ENCODE data around the gene STAT4.

STAT4 gene

DNA sequence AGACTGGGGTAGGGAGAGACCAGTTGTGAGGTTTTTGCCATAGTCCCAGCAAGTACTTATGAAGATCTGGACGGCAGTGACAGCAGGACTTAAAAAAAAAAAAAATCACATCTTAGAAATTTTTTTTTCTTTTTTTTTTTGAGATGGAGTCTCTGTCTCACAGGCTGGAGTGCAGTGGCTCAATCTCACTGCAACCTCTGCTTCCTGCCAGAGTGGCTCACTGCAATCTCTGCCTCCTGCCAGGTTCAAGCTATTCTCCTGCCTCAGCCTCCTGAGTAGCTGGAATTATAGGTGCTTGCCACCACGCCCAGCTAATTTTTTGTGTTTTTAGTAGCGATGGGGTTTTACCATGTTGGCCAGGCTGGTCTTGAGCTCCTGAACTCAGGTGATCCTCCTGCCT lies 22.4 kb upstream of the STAT4 start:
- DNase-seq: no peak

GRCh38 chr2:191171708-191172355 lies 21.0 kb upstream of the STAT4 start:
- DNase-seq: no peak

DNA sequence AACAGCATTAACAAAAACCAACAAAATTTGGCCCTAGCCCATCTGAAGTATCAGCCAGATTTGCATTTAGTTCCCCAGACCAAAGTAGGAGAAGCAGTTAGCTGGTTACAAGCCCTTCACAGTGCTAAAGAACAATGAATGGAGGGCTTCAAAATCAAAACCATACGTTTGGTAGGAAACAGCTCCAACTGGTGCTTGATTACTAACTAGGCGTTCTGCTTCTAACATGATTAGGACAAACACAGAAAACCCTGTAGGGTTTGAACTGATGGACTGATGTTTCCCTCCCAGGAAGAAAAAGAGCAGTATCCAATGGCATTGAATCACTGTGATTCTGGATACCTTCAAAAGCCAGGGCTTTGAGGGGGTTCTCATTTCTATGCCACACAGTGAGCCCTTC lies 20.5 kb upstream of the STAT4 start:
- no peak for DNase-seq

GRCh38 chr2:191170773-191171172 lies 20.0 kb upstream of the STAT4 start:
- DNase-seq: no peak

DNA sequence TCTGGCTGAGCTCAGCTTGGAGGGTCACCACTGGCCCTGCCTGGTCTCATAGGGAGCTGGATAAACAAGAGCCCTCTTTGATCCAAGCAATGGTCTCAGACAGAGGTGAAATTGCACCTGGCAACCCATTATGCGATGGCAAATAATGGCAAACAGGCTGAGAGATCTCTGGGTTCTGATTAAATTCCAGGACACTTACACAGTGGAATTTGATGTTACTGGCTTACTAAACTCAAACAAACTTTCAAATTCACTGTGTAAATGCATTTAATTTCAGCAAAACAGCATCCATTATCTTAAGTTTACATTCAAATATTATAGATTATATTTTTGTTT lies 19.5 kb upstream of the STAT4 start:
- DNase-seq: no peak

GRCh38 chr2:191169456-191170300 lies 18.9 kb upstream of the STAT4 start:
- no peak for DNase-seq

DNA sequence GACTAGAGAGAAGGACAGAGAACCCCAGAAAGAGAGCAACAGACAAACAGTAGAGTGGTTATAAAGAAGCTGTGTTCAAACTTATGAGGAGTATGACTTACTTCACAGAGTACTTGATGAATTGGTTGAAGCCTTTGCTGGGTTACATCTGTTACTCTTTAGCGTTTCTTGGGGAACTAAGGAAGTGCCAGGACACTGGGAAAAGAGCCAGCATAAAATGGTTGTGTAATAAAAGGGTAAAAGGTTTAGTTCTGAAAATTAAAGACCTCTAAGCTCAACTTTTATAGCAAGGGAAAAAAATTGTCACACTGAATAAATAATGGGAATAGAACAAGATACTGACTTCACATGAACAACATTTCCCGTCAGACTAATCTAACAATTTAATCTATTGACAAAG lies 17.0 kb upstream of the STAT4 start:
- DNase-seq: no peak

GRCh38 chr2:191166756-191167445 lies 16.1 kb upstream of the STAT4 start:
- DNase-seq: no peak

- no peak for DNase-seq
These were observed 15.4 kb upstream of the STAT4 start for GRCh38 chr2:191166111-191166755.

- DNase-seq: peak; percentile 25
These were observed 14.4 kb upstream of the STAT4 start for GRCh38 chr2:191165176-191165643.

DNA sequence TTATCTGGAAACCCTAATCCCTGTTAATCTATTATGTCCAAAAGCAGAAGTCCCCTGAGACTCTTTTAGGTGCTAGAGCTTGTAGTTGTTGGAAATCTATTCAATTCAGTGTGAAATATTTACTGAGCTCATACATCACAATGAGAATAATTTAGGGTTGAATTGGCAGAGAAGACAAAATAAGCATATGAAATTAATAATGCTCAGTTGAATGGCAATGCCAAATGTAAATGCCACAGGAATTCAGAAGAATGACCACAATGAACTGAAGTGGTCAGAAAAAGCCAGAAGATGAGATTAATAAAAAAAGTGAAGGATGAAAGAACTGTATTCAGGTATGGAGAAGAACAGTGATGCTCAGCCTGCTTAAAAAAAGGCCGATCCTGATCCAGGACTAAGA lies 8.0 kb upstream of the STAT4 start:
- no peak for DNase-seq

- no peak for DNase-seq
These were observed 7.4 kb upstream of the STAT4 start for GRCh38 chr2:191158193-191158592.

GRCh38 chr2:191155608-191156071 lies 4.8 kb upstream of the STAT4 start:
- no peak for DNase-seq

DNA sequence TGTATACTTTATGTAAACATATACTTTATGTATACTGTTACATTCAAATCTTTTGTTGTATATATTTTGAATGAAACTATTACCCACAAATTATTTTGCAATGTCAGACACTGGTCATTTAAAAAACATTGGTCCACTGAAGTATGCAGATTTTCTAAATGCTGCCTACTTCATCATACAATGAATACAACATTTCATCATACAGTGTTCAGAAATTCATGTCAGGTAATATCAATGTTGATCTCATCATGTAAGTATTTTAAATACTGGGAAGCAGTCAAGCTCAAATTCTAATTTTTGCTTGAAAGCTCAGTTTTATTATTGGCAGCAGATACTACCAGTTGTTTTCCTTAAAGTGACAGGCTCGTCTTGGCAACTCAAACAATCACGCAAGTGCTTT lies 2.9 kb upstream of the STAT4 start:
- no peak for DNase-seq

DNA sequence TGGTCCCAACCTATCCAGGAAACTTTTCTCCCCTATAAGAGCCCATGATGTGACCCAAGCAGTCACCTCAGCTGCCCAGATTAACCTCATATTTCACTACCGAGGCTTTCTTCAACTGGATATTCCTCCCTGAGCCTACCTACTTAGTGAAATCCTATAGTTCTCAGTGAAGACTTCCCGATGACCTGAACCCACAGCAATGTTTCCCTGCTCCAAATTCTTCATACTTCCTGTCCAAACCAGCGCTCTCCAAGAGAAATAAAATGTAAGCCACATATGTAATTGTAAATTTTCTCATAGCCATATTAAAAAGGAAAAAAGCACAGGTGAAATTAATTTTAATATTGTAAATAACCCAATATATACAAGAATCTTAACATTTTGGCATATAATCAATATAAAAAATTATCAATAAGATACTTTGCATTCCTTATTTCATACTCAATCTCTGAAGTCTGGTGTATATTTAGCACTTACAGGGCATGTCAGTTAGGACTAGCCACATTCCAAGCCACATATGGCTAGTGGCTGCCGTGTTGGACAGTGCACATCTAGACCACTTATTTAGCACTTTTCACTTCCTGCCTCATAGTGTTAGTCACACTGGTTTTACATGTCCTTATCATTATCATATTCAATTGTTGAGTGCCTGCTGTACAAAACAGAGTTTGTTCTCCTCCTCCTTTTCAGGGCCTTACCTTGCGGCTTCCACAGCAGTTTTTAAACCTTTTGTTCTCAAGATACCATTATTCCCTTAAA lies 1.9 kb upstream of the STAT4 start:
- no peak for DNase-seq

DNA sequence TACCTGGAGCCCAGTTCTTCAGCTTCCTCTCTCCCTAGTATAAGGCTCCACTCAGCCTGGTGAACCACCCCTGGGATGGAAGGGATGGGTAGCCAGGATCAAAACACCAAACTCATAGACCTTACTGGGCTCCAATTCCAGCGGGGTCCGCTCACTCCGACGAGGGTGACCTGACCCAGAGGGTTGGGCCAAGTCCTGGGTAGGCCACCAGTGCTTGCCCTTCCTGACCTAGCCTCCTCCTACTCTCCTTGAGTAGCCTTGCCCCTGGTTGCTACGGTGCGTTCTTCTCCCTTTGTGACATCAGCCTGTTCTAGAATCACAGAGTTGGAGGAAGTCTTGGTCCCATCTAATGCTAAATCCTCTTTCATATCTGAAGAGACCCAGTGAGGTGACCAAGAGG lies 537 bp upstream of the STAT4 start:
- no peak for DNase-seq

GRCh38 chr2:191150230-191150599 lies 579 bp downstream of the STAT4 start:
- peak; percentile 19 for DNase-seq

DNA sequence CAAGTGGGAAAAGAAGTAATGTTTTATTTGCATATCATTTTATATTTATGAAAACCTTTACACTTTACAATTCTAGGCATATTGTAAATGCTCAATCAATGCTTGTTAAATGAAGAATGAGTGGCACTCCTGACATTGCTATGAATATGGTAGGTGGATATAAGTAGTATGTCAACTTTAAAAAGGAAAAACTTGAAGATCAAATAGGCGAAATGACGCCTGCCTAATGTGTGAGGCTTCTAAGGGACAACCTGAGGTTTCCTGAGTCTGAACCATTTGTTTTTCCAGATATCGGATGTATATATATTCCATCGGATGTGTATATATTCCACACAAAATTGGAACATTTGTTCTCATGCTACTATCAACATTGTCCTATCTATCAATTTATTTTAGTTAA lies 1.4 kb downstream of the STAT4 start:
- no peak for DNase-seq

DNA sequence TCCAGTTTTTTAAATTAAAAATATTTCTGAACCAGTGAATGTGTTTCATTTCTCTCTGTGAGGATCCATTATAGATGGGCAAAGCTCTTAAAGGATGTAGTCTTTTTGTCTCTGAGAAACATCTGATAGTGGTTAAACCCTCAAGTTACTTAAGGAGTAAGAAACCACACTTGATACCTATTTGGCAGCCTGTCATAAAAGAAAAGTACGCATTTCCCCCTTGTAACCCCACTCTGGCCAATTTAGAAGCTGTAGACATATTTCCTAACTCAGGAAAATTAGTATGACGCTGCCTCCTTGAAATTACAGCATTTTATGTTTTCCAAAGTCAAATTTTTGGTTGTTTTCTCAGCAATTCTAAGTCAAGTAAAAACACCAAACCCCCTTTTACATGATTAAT lies 2.0 kb downstream of the STAT4 start:
- no peak for DNase-seq

DNA sequence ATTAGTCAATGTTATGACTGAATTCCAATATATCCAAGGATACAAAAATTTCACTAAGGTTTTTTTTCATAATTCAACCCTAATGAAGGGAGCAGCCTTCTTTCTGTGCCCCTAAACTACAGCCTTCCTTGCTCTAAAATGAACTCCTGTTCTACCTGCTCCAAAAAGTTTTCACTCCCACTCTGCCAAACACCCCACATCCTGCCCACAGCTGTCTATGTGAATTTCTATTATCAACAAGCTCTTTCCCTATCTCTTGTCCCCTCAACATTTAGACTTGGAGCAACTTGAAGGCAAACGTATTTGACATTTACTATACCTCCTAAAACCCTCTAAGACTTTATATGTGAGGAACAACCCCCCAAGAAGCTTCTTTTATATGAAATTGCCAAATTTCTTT lies 2.5 kb downstream of the STAT4 start:
- no peak for DNase-seq

DNA sequence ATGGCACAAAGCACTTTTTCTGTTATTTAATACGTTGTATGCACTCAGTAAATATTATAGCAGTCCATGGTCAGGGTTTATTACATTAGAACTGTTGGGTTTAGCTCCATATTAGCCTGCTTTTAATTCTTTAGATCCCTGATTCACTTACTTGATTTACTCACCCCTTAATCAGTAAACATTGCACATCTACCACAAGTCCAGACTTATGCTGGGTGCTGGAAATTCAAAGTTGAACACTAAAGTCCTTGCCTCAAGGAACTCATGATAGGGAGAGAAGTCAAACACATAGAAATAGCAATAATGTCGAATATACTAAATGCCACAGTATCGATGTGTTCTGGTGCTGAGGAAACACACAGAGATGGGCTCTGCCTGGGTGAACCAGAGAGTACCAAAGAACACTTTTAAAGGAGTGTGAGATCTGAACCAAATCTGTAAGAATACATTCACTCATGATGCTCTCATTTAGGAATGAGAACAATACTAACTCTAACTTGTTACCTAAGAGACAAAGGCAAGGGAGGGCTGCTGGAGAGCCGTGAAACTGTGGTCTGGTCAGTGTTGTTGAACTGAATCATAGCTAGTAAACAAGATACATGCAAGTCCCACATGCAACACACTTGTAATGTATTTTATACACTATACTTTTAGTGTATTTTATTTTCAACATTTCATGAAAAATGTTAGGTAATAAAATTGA lies 4.9 kb downstream of the STAT4 start:
- no peak for DNase-seq

GRCh38 chr2:191144217-191144616 lies 6.6 kb downstream of the STAT4 start:
- DNase-seq: no peak

Measured in activated gamma-delta T cell treated with Interleukin-2 at 50 U/mL for 16 hours (primary cell).